Osteocyte (in vitro differentiated cells): ENCODE measurements around the gene PRCD. TPM values are rescaled to one million over a fixed set of nuclear protein-coding genes. Genes with fewer than 3 reads are reported as not detected.

ENCODE experiments used
- DNase-seq: peaks from one replicate; pipeline ENCODE4 v3.0.0; 2021; ENCODE audit warnings: mixed read lengths; ENCODE audit not compliant: unreplicated experiment; ENCODE audit errors: extremely low spot score
- H3K27ac Mint-ChIP-seq: one replicate; pipeline ENCODE4 v1.8.0; 2021; ENCODE audit warnings: mild to moderate bottlenecking, mixed read lengths; ENCODE audit not compliant: unreplicated experiment
- H3K27me3 Mint-ChIP-seq: one replicate; pipeline ENCODE4 v1.8.0; 2021; ENCODE audit warnings: mixed read lengths; ENCODE audit not compliant: unreplicated experiment
- H3K36me3 Mint-ChIP-seq: one replicate; pipeline ENCODE4 v1.8.0; 2021; ENCODE audit warnings: mixed read lengths; ENCODE audit not compliant: unreplicated experiment
- H3K4me1 Mint-ChIP-seq: one replicate; pipeline ENCODE4 v1.8.0; 2021; ENCODE audit warnings: mixed read lengths; ENCODE audit not compliant: unreplicated experiment
- H3K4me3 Mint-ChIP-seq: one replicate; pipeline ENCODE4 v1.8.0; 2021; ENCODE audit warnings: mild to moderate bottlenecking, moderate library complexity, mixed read lengths; ENCODE audit not compliant: unreplicated experiment
- H3K9me3 Mint-ChIP-seq: one replicate; pipeline ENCODE4 v1.8.0; 2021; ENCODE audit warnings: mixed read lengths; ENCODE audit not compliant: unreplicated experiment
- CTCF ChIP-seq: fragments of 200-600 bp; sonication (generic); IDR thresholded peaks from 2 replicates; pipeline ENCODE4 v1.5.0; 2021; ENCODE audit warnings: antibody characterized with exemption, mild to moderate bottlenecking, moderate library complexity
- long read RNA-seq: library from polyadenylated mRNA; unstranded; transcript quantifications from one replicate; pipeline ENCODE4 v2.0.0, GENCODE V29; 2021
- total RNA-seq: library from RNA; stranded (reverse); gene quantifications from 2 replicates; pipeline ENCODE4 v1.2.1, GENCODE V29; 2021

PRCD gene
- total RNA-seq: 1.3 and 1.4 TPM in 2 replicates
- long read RNA-seq: 0 reads

GRCh38 chr17:76539631-76540271 lies at the start of gene PRCD:
Gene PRCD, plus strand, starts transcription at chr17:76540044. Its CDS starts 98 bp downstream, at chr17:76540142.
- H3K27ac Mint-ChIP-seq: peak within 1 kb of the TSS; percentile 73
- no peaks in the 10 kb centered on the region for H3K36me3 Mint-ChIP-seq
- H3K27me3 Mint-ChIP-seq: no peaks in the 10 kb centered on the region
- H3K4me3 Mint-ChIP-seq: peak within 1 kb of the TSS; percentile 65
- no peak for TF ChIP-seq CTCF
- DNase-seq: no peak
- no peaks in the 10 kb centered on the region for H3K9me3 Mint-ChIP-seq
- H3K4me1 Mint-ChIP-seq: peaks cover 41% of the 10 kb centered on the region

GRCh38 chr17:76490112-76490710 lies 49.6 kb upstream of the PRCD start:
- Mint-ChIP-seq H3K4me3 (no peak overlapping the region), H3K27ac (no peak overlapping the region), H3K9me3 (no peaks in the 10 kb centered on the region), H3K27me3 (no peaks in the 10 kb centered on the region), H3K4me1 (peaks cover 29% of the 10 kb centered on the region), H3K36me3 (peaks cover 3% of the 10 kb centered on the region)
- DNase-seq: no peak
- no peak for TF ChIP-seq CTCF

DNA sequence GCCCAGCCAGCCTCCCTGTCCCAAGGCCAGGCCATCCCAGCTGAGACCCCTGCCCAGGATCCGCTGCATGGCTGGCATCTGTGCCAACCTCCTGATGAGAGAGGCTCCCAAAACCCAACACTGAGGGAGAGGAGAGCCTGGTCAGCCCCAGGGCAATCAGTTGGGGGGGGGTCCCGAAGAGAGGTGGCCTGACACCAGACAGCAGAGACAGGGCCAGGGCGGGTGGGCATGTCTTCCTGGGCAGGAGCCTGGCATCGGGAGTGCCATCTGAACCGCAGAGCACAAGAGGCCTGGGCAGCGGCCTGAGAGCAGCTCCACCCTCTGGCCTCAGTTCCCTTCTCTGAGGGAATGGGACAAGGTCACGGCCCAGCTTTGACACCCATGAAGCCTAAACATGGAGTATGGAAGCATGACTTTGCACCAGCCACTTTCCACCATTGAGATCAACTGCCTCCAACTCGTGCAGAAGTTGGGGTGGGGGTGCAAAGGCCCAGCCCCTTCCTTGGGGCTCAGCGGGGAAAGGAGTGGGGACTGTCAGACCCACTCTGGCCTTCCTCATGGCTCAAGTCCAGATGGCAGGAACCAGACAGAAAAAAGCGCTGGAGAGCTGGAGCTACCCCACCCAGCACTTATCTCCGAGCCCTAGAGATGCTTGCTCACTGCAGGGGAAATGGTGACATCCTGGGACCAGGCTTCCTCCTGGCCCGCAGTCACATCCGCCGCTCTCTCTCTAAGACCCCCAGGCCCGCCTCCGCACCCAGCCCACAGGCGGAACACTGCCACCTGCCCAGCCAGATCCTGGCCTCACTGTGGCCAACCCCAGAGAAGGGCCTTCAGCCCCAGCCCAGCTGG lies 48.3 kb upstream of the PRCD start:
- TF ChIP-seq CTCF: no peak
- DNase-seq: no peak
- Mint-ChIP-seq H3K27ac (peak overlapping the region; percentile 52), H3K27me3 (no peaks in the 10 kb centered on the region), H3K4me1 (peaks cover 30% of the 10 kb centered on the region), H3K9me3 (no peaks in the 10 kb centered on the region), H3K4me3 (no peak overlapping the region), H3K36me3 (peaks cover 3% of the 10 kb centered on the region)

DNA sequence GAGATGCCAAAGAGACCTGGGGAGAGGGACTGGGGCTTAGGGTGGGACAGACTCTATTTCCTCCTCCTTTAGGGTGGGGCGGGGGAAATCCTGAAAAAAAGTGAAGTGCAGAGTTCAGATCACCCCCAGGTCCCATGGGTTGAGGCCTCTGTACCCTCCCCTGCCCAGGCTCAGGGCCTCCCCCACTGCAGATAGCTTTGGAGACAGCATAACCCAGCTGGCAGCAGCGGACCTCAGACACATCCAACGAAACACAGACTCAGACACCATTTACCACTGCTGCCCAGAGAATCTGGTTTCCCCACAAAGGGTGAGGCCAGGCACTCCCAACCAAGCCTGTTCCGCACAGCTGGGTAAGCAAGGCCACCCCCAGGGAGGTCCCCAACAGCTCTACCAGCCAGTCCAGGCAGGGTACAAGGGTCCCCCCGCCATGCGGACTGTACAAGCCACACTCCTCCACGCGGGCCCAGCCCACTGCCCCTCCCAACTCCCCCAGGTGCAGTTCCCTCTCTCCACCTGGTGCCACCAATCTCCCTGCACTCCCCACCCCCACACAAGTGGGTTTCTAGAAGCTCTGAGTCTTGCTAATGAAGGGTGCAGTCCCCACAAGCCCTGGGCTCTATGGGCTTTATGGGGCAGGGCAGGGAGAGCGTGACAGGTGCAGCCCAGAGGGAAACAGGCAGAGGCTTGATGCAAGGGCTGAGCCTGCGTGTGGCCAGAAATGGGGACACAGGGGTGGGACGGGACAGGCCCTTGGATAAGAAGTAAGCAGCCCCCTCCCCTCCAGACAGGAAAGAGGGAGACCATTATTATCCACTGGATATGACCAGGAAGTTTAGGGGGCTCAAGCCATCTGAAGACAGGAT lies 47.5 kb upstream of the PRCD start:
- peak overlapping the region; percentile 95 for H3K27ac Mint-ChIP-seq
- peaks cover 36% of the 10 kb centered on the region for H3K4me1 Mint-ChIP-seq
- H3K27me3 Mint-ChIP-seq: no peaks in the 10 kb centered on the region
- no peak for TF ChIP-seq CTCF
- peak overlapping the region; percentile 54 for H3K4me3 Mint-ChIP-seq
- DNase-seq: no peak
- peaks cover 3% of the 10 kb centered on the region for H3K36me3 Mint-ChIP-seq
- no peaks in the 10 kb centered on the region for H3K9me3 Mint-ChIP-seq
